Right lung (tissue), 5 donors: ENCODE results near the gene SUSD6. TPM values are rescaled to one million over a fixed set of nuclear protein-coding genes. Genes with fewer than 3 reads are reported as not detected.
A peak's percentile ranks its signal among the peaks of the same experiment; 100 is the strongest.
"Not testable (repeated sequence)": the region's sequence is repeated elsewhere in the genome, so short reads cannot be mapped to it uniquely, and the experiment has no call there.

ENCODE experiments used
- DNase-seq, 2 donors: peaks; one replicate each; pipeline ENCODE4 v3.0.0-alpha.2; 2013
- polyA plus RNA-seq, 5 donors: library from polyadenylated mRNA; unstranded; fragments of 120-200 nt; gene quantifications; one replicate each; pipeline versions ENCODE4 v1.2.1 to v1.2.3, GENCODE V29; 2013; ENCODE audit warnings: inconsistent platforms in 1 of 5, low replicate concordance in 1 of 5; ENCODE audit not compliant: insufficient read length in 5 of 5, insufficient read depth in 1 of 5

SUSD6 gene
- polyA plus RNA-seq, 5 donors = 23.6 to 36.9 (median 29.3) TPM

GRCh38 chr14:69586404-69586803 is 25.0 kb upstream of the SUSD6 start:
- DNase-seq = no peak

DNA sequence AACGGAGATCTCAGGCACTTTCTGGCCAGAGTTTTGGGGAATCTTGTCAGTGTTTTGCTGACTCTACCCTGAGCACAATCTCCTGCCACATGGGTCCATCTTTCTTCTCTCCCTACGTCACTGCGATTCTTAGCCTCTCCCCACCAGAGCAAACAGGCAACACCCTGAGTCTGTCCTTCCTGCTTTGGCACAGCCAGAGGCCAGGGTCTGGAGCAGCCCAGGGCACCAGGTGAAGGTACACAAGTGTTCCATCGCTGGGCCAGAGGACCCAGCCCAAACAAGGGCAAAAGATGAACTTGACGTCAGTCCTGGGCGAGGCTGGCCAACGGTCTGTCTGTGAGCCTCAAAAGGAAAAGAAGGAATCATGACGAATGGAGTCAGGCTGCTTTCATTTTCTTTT is 24.0 kb upstream of the SUSD6 start:
- no peak for DNase-seq

- DNase-seq = no peak
These were observed 20.1 kb upstream of the SUSD6 start for GRCh38 chr14:69591317-69591716.

DNA sequence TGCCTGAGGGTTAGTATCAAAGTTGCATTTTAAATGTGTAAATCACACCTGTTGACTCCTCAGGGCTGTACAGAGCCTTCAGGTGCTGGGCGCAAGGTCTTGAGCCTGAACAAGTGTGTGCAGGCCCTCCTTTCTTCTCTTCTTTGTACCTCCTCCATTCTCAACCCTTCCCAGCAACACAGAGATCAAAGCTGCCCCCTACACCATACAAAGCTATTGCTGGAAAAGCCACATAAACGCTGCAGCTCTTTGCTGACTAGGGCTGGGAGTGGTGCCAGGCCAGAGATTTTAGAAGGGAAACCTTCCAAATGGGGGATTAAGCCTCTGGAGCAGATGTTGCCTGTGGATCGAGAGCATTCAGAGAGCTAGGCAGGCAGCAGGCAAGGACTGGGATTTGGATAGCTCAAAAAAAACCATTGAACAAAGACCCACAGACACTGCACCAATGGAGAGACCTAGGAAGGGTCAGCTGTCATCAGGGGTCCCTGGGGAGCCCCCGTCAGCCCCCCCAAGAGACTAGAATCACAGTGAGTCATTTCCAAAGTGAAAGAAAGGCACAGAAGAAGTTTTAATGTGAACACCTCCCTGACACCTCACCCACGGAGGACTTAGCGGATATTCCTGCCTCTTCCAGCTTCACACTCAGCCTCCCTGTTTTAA is 18.2 kb upstream of the SUSD6 start:
- DNase-seq = peak; percentile 82 to 85

- no peak for DNase-seq
These were observed 16.6 kb upstream of the SUSD6 start for GRCh38 chr14:69594846-69595245.

DNA sequence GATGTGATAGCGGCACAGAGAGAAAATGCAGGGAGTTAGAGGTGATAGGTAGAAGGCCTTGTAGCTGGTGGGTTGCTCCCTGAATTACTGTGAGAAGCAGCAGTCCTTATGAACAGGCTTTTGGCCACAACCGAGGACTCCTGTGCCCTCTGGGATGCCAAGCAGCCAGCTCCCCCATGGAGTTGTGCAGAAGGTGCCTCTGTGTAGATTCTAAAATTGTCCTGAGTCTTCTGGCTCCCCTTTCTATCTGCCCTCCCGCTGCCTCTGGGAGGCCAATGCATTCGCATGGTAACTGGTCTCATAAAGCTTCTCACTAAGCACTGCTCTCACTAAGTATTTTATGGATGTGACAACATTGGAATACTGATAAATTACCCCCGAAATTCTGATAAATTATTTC is 16.1 kb upstream of the SUSD6 start:
- no peak for DNase-seq

- not testable (repeated sequence) for DNase-seq
These were observed 12.0 kb upstream of the SUSD6 start for GRCh38 chr14:69599431-69599830.

GRCh38 chr14:69600304-69600891 is 11.0 kb upstream of the SUSD6 start:
- no peak for DNase-seq

DNA sequence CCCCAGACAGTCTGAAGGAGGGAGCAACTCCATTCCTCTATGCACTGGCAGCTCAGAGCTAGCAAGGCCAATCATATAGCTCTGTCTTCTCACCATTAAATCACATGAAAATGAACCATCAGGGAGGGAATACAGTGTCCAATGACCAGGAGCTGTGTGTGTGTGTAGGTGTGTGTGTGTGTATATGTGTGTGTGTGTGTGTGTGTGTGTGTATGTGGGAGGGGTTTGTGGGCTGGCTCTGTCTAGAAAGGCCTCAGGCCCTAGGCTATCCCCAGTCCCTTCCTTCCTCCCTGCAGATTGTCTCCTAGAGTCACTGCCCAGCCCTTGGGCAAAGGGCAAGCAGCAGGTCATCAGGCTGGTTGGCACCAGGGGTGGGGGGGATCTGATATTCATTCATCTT is 5.7 kb upstream of the SUSD6 start:
- no peak for DNase-seq

GRCh38 chr14:69606258-69607184 is 4.9 kb upstream of the SUSD6 start:
- no peak for DNase-seq

- no peak for DNase-seq
These were observed 1.1 kb upstream of the SUSD6 start for GRCh38 chr14:69610020-69610873.

GRCh38 chr14:69610874-69611171 is 573 bp upstream of the SUSD6 start:
- DNase-seq = no peak

DNA sequence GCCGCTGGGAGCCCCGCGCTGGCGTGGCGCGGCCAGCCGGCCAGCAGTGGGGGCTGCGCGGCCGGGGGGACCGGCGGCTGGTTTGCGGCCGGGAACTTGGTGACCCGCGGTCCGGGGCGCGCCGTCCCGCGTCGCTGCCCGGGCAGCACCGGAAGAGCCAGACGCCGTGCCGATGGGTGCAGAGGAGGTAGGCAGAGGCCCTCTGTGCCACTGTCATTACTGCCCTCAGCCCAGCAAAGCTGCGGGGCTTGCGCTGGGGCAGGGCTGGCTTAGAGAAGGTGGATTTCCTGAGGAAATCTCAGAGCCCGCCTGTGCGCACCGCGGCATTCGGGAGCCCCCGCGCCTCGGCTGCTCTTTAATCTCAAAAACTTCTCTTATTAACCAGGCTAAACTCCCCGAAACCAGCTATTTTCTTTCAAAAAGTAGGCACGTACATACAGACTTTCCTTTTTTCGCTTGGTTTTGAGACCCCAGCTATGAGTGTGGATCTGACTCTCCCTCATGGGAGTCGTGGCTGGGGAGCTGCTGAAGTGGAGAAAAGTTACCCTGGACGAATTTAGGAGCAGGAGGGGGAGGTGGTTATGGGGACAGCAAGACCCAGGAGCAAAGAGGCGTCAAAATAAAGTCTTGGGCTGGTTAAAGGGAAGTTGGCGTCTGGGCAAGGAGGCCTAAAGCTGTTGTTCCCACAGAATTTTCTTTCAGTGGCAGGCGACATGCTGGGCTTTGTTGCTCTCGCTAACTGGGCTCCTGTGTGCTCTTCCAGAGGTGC is 802 bp downstream of the SUSD6 start:
- DNase-seq = no peak

GRCh38 chr14:69612783-69613130 is 1.4 kb downstream of the SUSD6 start:
- DNase-seq = no peak

GRCh38 chr14:69613312-69614073 is 2.1 kb downstream of the SUSD6 start:
- DNase-seq = no peak

GRCh38 chr14:69614592-69614991 is 3.2 kb downstream of the SUSD6 start:
- no peak for DNase-seq

- no peak for DNase-seq
These were observed 3.7 kb downstream of the SUSD6 start for GRCh38 chr14:69615121-69615495.

GRCh38 chr14:69615496-69616407 is 4.4 kb downstream of the SUSD6 start:
- no peak for DNase-seq

- DNase-seq = no peak
These were observed 5.0 kb downstream of the SUSD6 start for GRCh38 chr14:69616408-69616773.

DNA sequence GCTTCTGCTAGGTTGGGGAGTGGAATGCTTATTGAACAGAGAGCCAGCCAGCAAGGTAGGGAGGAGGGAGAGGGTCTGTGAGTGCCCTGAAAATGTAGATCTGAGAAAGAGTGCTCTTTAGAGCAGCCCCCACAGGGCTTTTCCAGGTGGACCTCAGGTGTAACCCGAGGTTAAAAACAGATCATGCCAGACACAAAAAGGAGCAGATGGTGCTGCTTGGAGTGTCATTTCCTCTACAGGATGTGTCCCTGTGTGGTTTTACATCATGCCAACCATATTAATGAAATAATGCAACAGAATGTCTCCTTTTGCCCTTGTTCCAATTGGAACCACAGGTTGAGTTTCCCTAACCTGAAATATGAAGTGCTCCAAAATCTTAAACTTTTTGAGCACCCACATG is 6.4 kb downstream of the SUSD6 start:
- DNase-seq = no peak
